Loucy (cell line): ENCODE results near the gene CDX1.

Experiments
- H2AFZ ChIP-seq: fragments of 200-600 bp; sonication (generic); 2 replicates; pipeline ENCODE4 v1.6.0; 2016; ENCODE audit warnings: antibody characterized with exemption, mild to moderate bottlenecking, low read length, moderate library complexity
- H3F3A ChIP-seq: fragments of 200-600 bp; 2 replicates; pipeline ENCODE4 v1.6.0; 2016; ENCODE audit warnings: antibody characterized with exemption, low read depth, mild to moderate bottlenecking
- H3K27me3 ChIP-seq: fragments of 200-600 bp; sonication (generic); 2 replicates; pipeline ENCODE4 v1.6.1; 2014; ENCODE audit warnings: low read length, mild to moderate bottlenecking; ENCODE audit not compliant: insufficient read depth, poor library complexity, severe bottlenecking
- H3K36me3 ChIP-seq: fragments of 200-600 bp; sonication (generic); 2 replicates; pipeline ENCODE4 v1.6.1; 2016; ENCODE audit warnings: low read length; ENCODE audit not compliant: insufficient read depth
- H3K4me1 ChIP-seq: fragments of 200-600 bp; sonication (generic); 2 replicates; pipeline ENCODE4 v1.5.1; 2014; ENCODE audit warnings: low read length, mild to moderate bottlenecking; ENCODE audit not compliant: insufficient read depth, poor library complexity, severe bottlenecking
- H3K4me2 ChIP-seq: fragments of 200-600 bp; sonication (generic); 2 replicates; pipeline ENCODE4 v1.6.0; 2014; ENCODE audit warnings: antibody characterized with exemption, low read length, low read depth, mild to moderate bottlenecking; ENCODE audit not compliant: poor library complexity, severe bottlenecking
- H3K4me3 ChIP-seq: fragments of 200-600 bp; sonication (generic); 2 replicates; pipeline ENCODE4 v1.5.1; 2014; ENCODE audit warnings: low read length, mild to moderate bottlenecking, mixed read lengths; ENCODE audit not compliant: poor library complexity, severe bottlenecking
- H3K79me2 ChIP-seq: fragments of 200-600 bp; sonication (generic); 2 replicates; pipeline ENCODE4 v1.6.1; 2014; ENCODE audit warnings: low read length; ENCODE audit not compliant: insufficient read depth
- H3K9ac ChIP-seq: fragments of 200-600 bp; sonication (generic); 2 replicates; pipeline ENCODE4 v1.6.0; 2014; ENCODE audit warnings: mild to moderate bottlenecking, low read depth, low read length, moderate library complexity; ENCODE audit not compliant: poor library complexity, severe bottlenecking
- H3K9me2 ChIP-seq: fragments of 200-600 bp; sonication (generic); replicated peaks from 2 replicates; pipeline ENCODE4 v1.6.1; 2016; ENCODE audit warnings: low read depth, low read length, mixed read lengths
- H3K9me3 ChIP-seq: fragments of 200-600 bp; sonication (generic); 2 replicates; pipeline ENCODE4 v1.6.1; 2014; ENCODE audit warnings: mild to moderate bottlenecking, antibody characterized with exemption, low read length, low read depth; ENCODE audit not compliant: insufficient read depth
- H4K20me1 ChIP-seq: fragments of 200-600 bp; sonication (generic); 2 replicates; pipeline ENCODE4 v1.6.0; 2014; ENCODE audit warnings: antibody characterized with exemption, low read length, mild to moderate bottlenecking; ENCODE audit not compliant: insufficient read depth, poor library complexity, severe bottlenecking
- CTCF ChIP-seq: fragments of 200-600 bp; sonication (generic); conservative IDR thresholded peaks from 2 replicates; pipeline ENCODE4 v1.5.1; 2014; ENCODE audit warnings: mild to moderate bottlenecking, antibody characterized with exemption, low read length
- EZH2phosphoT487 ChIP-seq: fragments of 200-600 bp; IDR thresholded peaks from 2 replicates; pipeline ENCODE4 v1.6.1; 2018; ENCODE audit warnings: antibody characterized with exemption, mild to moderate bottlenecking, moderate library complexity, borderline replicate concordance

CDX1 gene

GRCh38 chr5:150146235-150146634 is 20.3 kb upstream of the CDX1 start:
- H4K20me1 ChIP-seq: no peaks in the 10 kb centered on the region
- no peaks in the 10 kb centered on the region for H3K9me3 ChIP-seq
- no peaks in the 10 kb centered on the region for H3F3A ChIP-seq
- no peaks in the 10 kb centered on the region for H3K4me1 ChIP-seq
- no peak for TF ChIP-seq EZH2phosphoT487
- no peak for TF ChIP-seq CTCF
- H3K4me3 ChIP-seq: no peak overlapping the region
- no peaks in the 10 kb centered on the region for H3K36me3 ChIP-seq
- no peak overlapping the region for H3K9ac ChIP-seq
- H3K4me2 ChIP-seq: no peak overlapping the region
- no peaks in the 10 kb centered on the region for H3K9me2 ChIP-seq
- no peaks in the 10 kb centered on the region for H3K27me3 ChIP-seq
- no peaks in the 10 kb centered on the region for H3K79me2 ChIP-seq
- H2AFZ ChIP-seq: no peak overlapping the region

GRCh38 chr5:150146862-150147601 is 19.5 kb upstream of the CDX1 start:
- Histone ChIP-seq H3K79me2 (no peaks in the 10 kb centered on the region), H4K20me1 (no peaks in the 10 kb centered on the region), H3K4me3 (no peak overlapping the region), H3K9me2 (no peaks in the 10 kb centered on the region), H3K4me2 (no peak overlapping the region), H3F3A (no peaks in the 10 kb centered on the region), H3K27me3 (no peaks in the 10 kb centered on the region), H2AFZ (no peak overlapping the region), H3K9me3 (no peaks in the 10 kb centered on the region), H3K4me1 (no peaks in the 10 kb centered on the region), H3K9ac (no peak overlapping the region), H3K36me3 (no peaks in the 10 kb centered on the region)
- no peak for TF ChIP-seq EZH2phosphoT487
- no peak for TF ChIP-seq CTCF

GRCh38 chr5:150147670-150148069 is 18.9 kb upstream of the CDX1 start:
- H3K79me2 ChIP-seq: no peaks in the 10 kb centered on the region
- no peaks in the 10 kb centered on the region for H3K4me1 ChIP-seq

More at GRCh38 chr5:150147670-150148069, 18.9 kb upstream of the CDX1 start:
- Histone ChIP-seq H3K4me3 (no peak overlapping the region), H3F3A (no peaks in the 10 kb centered on the region), H3K27me3 (no peaks in the 10 kb centered on the region), H3K9me2 (no peaks in the 10 kb centered on the region), H2AFZ (no peak overlapping the region), H3K36me3 (no peaks in the 10 kb centered on the region), H3K9ac (no peak overlapping the region), H3K9me3 (no peaks in the 10 kb centered on the region), H4K20me1 (no peaks in the 10 kb centered on the region), H3K4me2 (no peak overlapping the region)
- no peak for TF ChIP-seq CTCF
- no peak for TF ChIP-seq EZH2phosphoT487
